ENCODE measurements around the gene CHERP. TPM values are rescaled to one million over a fixed set of nuclear protein-coding genes. Genes with fewer than 3 reads are reported as not detected.

The CHERP gene
- total and polyA plus RNA-seq, 2 of the 13 experiments (the other 11 are each of a cell fraction or from before 2014, with no cell fraction given), result 4.3 to 5.4 TPM

GRCh38 chr19:16544473-16545231 is 2.4 kb upstream of the CHERP start:
- FAIRE-seq (no peak), ATAC-seq (no peak), DNase-seq (ENCODE audit: low spot score) (no peak)
- no peaks in the 10 kb centered on the region for H3K9me3 ChIP-seq (ENCODE audit: low read length)
- H3K27me3 ChIP-seq (ENCODE audit: control insufficient read depth in 1 of 2, insufficient read depth in 2 of 2, low read length in 2 of 2), result no peaks in the 10 kb centered on the region; a peak in 1 of 5 replicates
- H3K4me3 ChIP-seq (replicated peaks in 1 of 3; ENCODE audit: insufficient read depth in 1 of 3, low read depth in 2 of 3, low read length in 3 of 3), result no peak overlapping the region
- WGBS (ENCODE audit: low lambda C conversion rate), result 92% methylated on average over 11 of the region's 11 CpGs
- peaks cover 28% of the 10 kb centered on the region for H3K4me1 ChIP-seq (ENCODE audit: insufficient read depth, low read length)
- no TSS peak for BruUV-seq (replicated peaks)
- ChIA-PET POLR2A (no interaction called here), CTCF (ENCODE audit: low intra/inter-chr PET ratio, low total read pairs) (no interaction called here)
- peaks cover 0 to 4% of the 10 kb centered on the region in 2 experiments; a peak in 2 of 5 replicates for H3K36me3 ChIP-seq (replicated peaks in 1 of 2; ENCODE audit: control insufficient read depth in 1 of 2, insufficient read depth in 2 of 2, low read length in 2 of 2)
- no peak overlapping the region for H3K4me2 ChIP-seq (ENCODE audit: low read depth, low read length)
- H3K79me2 ChIP-seq (ENCODE audit: insufficient read depth, low read length), result peaks cover 36% of the 10 kb centered on the region
- intact Hi-C loops (cut with micrococcal nuclease; ENCODE audit: unreplicated experiment) (no loop called here), in situ Hi-C loops (cut with HindIII; ENCODE audit: extremely low pct_ligation_motif_present, low pct_unique_long_range_greater_than_20kb) (no loop called here)
- no peak overlapping the region for H3K27ac ChIP-seq (ENCODE audit: extremely low read length, insufficient read depth, low read length)
- no peak overlapping the region for H3K9ac ChIP-seq (ENCODE audit: insufficient read depth, low read depth, low read length)
- TF ChIP-seq KLF15 (CRISPR knock-in tag; IDR thresholded peaks at IDR 0.05; ENCODE audit: borderline replicate concordance) (no peak), SMARCC2 (IDR thresholded peaks at IDR 0.05) (no peak), MAFF (IDR thresholded peaks at IDR 0.05; ENCODE audit: low read depth, low read length) (no peak), MXD4 (CRISPR knock-in tag; IDR thresholded peaks at IDR 0.05) (no peak), FOXK2 (IDR thresholded peaks at IDR 0.05) (no peak), ZNF343 (CRISPR knock-in tag; IDR thresholded peaks at IDR 0.05) (no peak), ZNF383 (CRISPR knock-in tag; IDR thresholded peaks at IDR 0.05; ENCODE audit: borderline replicate concordance) (no peak), POGZ (CRISPR knock-in tag; IDR thresholded peaks at IDR 0.05) (no peak), ZNF607 (CRISPR knock-in tag; IDR thresholded peaks at IDR 0.05; ENCODE audit: borderline replicate concordance) (no peak), NR1H2 (CRISPR knock-in tag; IDR thresholded peaks at IDR 0.05; ENCODE audit: borderline replicate concordance, low read depth) (no peak), GTF3A (CRISPR knock-in tag; conservative IDR thresholded peaks at IDR 0.05) (no peak), ZNF441 (CRISPR knock-in tag; IDR thresholded peaks at IDR 0.05; ENCODE audit: borderline replicate concordance) (no peak), RAD51 (IDR thresholded peaks at IDR 0.05; ENCODE audit: borderline replicate concordance) (no peak), NRL (CRISPR knock-in tag; IDR thresholded peaks at IDR 0.05; ENCODE audit: borderline replicate concordance) (no peak), ZSCAN12 (CRISPR knock-in tag; IDR thresholded peaks at IDR 0.05) (no peak)
- H4K20me1 ChIP-seq (ENCODE audit: insufficient read depth, low read length), result peaks cover 9% of the 10 kb centered on the region
- H2AFZ ChIP-seq (ENCODE audit: low read length), result no peak overlapping the region

Data from HepG2 (cell line).